HepG2 (cell line): Measurements from ENCODE around the gene COL27A1.

ENCODE experiments used
- CTCF ChIP-seq: sonication (generic); formaldehyde crosslinking; IDR thresholded peaks from 2 replicates; pipeline ENCODE4 v1.5.0; 2020; ENCODE audit warnings: mild to moderate bottlenecking, missing genetic modification reagents, moderate library complexity
- HDAC6 ChIP-seq: fragments of 200-600 bp; sonication (generic); IDR thresholded peaks from 2 replicates; pipeline ENCODE4 v1.7.0; 2017; ENCODE audit warnings: mild to moderate bottlenecking, antibody characterized with exemption, low read length, low read depth
- HMGXB3 ChIP-seq: sonication (generic); formaldehyde crosslinking; IDR thresholded peaks from 2 replicates; pipeline ENCODE4 v1.4.0; 2020; ENCODE audit warnings: missing genetic modification reagents, borderline replicate concordance
- IRF2 ChIP-seq: IDR thresholded peaks from 2 replicates; pipeline ENCODE4 v1.6.1; 2018; ENCODE audit warnings: missing genetic modification reagents, missing compliant biosample characterization
- NAIF1 ChIP-seq: sonication (generic); formaldehyde crosslinking; IDR thresholded peaks from 2 replicates; pipeline ENCODE4 v1.5.0; 2020; ENCODE audit warnings: mild to moderate bottlenecking, missing genetic modification reagents, borderline replicate concordance
- ZBTB21 ChIP-seq: sonication (generic); formaldehyde crosslinking; IDR thresholded peaks from 2 replicates; pipeline ENCODE4 v1.4.0; 2020; ENCODE audit warnings: missing genetic modification reagents
- ZNF737 ChIP-seq: sonication (generic); formaldehyde crosslinking; IDR thresholded peaks from 2 replicates; pipeline ENCODE4 v1.5.0; 2020; ENCODE audit warnings: missing genetic modification reagents, mild to moderate bottlenecking, borderline replicate concordance

GRCh38 chr9:114259798-114260523 is 104.6 kb downstream of the COL27A1 start:
- TF ChIP-seq HMGXB3, result no peak
- TF ChIP-seq CTCF (CRISPR knock-in tag), result no peak
- no peak for TF ChIP-seq ZNF737 (CRISPR knock-in tag)
- TF ChIP-seq IRF2 (CRISPR knock-in tag), result no peak
- TF ChIP-seq HDAC6, result no peak
- no peak for TF ChIP-seq ZBTB21
- no peak for TF ChIP-seq NAIF1
